ENCODE results near the gene FAM174B. TPM values are rescaled to one million over a fixed set of nuclear protein-coding genes. Genes with fewer than 3 reads are reported as not detected.

The FAM174B gene
- total RNA-seq, 1 experiment from 2014 or later: 0.30 TPM

DNA sequence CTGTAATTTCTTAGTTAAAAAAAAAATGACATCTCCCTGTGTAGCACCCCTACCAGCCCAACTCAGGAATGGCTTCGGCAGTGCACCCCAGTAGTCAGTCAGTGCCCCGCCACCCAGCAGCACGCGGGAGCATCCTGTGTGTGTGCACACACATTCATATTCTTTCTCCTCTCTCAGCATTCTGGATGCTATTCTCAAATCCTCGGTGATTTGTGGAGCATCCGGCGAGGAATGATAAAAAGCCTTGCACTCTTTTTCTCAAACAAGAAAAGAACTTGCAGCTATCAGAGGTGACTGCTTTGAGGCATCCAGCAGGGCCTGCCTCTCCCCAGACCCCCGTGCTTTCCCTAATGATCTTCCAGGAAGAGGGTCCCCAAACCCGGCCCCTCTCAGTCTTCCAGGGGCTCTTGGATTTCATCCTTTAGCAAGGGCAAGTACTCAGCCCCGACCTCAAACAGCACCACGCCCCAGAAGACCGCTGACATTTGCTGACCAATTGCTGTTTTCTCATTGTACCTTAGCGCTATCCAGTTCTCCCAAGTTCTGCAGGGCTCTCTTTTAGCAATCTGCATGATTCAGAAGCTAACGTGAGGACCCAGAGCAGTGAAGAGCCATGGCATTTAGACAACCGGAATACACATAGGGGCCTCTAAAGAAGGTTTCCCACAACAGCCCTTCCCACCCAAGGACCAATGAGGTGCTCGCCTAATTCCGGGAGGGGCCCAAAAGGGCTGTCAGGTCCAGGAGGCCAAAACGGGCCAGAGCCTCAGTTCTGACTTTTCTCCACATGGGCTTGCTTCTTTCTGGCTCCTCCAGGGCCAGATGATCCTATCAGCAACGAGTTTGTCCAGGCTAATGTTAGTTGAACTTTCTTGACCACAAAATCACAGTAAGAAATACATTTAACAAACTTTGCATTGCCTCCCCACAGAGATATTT is 72.2 kb downstream of the FAM174B start:
- no peaks in the 10 kb centered on the region for H4K20me1 ChIP-seq (ENCODE audit: insufficient read depth)
- H3K9me3 ChIP-seq (ENCODE audit: control insufficient read depth in 1 of 2, insufficient read depth in 1 of 2, low read depth in 1 of 2, low read length in 2 of 2): no peaks in the 10 kb centered on the region
- no peak for DNase-seq (ENCODE audit: low read depth, low spot score)
- no peaks in the 10 kb centered on the region for H3K79me2 ChIP-seq (ENCODE audit: insufficient read depth, low read length)
- ChIA-PET CTCF (no interaction called here), RAD21 (ENCODE audit: low non-redundant PET in 1 of 2, low total read pairs in 2 of 2, uncharacterized antibody in 2 of 2, unreplicated experiment in 2 of 2) (no interaction called here), POLR2A (no interaction called here)
- BruUV-seq (replicated peaks): no TSS peak
- no peak for ATAC-seq
- H3K27ac ChIP-seq (ENCODE audit: low read depth, low read length): no peak overlapping the region
- H3K4me3 ChIP-seq (replicated peaks in 1 of 2; ENCODE audit: low read depth in 1 of 2, low read length in 2 of 2): no peak overlapping the region
- H3K9me2 ChIP-seq (ENCODE audit: insufficient read depth): no peaks in the 10 kb centered on the region
- H3K9ac ChIP-seq (ENCODE audit: low read length): no peak overlapping the region
- no peak overlapping the region for H3K4me2 ChIP-seq (ENCODE audit: low read length)
- no peak for TF ChIP-seq POLR2A (IDR thresholded peaks at IDR 0.05; ENCODE audit: borderline replicate concordance, extremely low read depth, insufficient read depth, insufficient read length)
- no peak for TF ChIP-seq ZFX (IDR thresholded peaks at IDR 0.05)
- no peak for TF ChIP-seq SIN3A (IDR thresholded peaks at IDR 0.05; ENCODE audit: low read depth)
- TF ChIP-seq TCF7L2 (IDR thresholded peaks at IDR 0.05; ENCODE audit: borderline replicate concordance, extremely low read depth, insufficient read depth, insufficient read length): no peak
- TF ChIP-seq ATF3 (IDR thresholded peaks at IDR 0.05): no peak
- no peak for TF ChIP-seq ZNF274 (IDR thresholded peaks at IDR 0.05; ENCODE audit: low read depth, low read length)
- TF ChIP-seq RAD21 (IDR thresholded peaks at IDR 0.05; ENCODE audit: low read depth): no peak
- no peak for TF ChIP-seq EGR1 (IDR thresholded peaks at IDR 0.05; ENCODE audit: low read depth)
- TF ChIP-seq POLR2AphosphoS5 (IDR thresholded peaks at IDR 0.05; ENCODE audit: low read depth, low read length): no peak
- TF ChIP-seq EZH2phosphoT487 (IDR thresholded peaks at IDR 0.05; ENCODE audit: borderline replicate concordance): no peak
- no peak for TF ChIP-seq FOSL1 (IDR thresholded peaks at IDR 0.05; ENCODE audit: low read depth)
- TF ChIP-seq MAX (IDR thresholded peaks at IDR 0.05): no peak
- no peak for TF ChIP-seq ELF1 (IDR thresholded peaks at IDR 0.05; ENCODE audit: borderline replicate concordance, low read depth)
- no peak for TF ChIP-seq CEBPB (IDR thresholded peaks at IDR 0.05; ENCODE audit: low read depth)
- no peak for TF ChIP-seq JUND (IDR thresholded peaks at IDR 0.05)
- no peak for TF ChIP-seq SRF (IDR thresholded peaks at IDR 0.05; ENCODE audit: low read depth)
- TF ChIP-seq EZH2 (IDR thresholded peaks at IDR 0.05): no peak
- peaks cover 37% of the 10 kb centered on the region for H3K27me3 ChIP-seq (ENCODE audit: insufficient read depth, low read length)
- intact Hi-C loops (cut with micrococcal nuclease): no loop called here
- no peaks in the 10 kb centered on the region for H3K36me3 ChIP-seq (ENCODE audit: control insufficient read depth in 1 of 2, insufficient read depth in 2 of 2, low read length in 2 of 2)
- H2AFZ ChIP-seq (ENCODE audit: low read depth, low read length, poor library complexity, severe bottlenecking): no peak overlapping the region
- H3K4me1 ChIP-seq (ENCODE audit: control insufficient read depth in 1 of 2, insufficient read depth in 2 of 2, low read length in 2 of 2): no peaks in the 10 kb centered on the region

All from HCT116 (cell line).